ENCODE data around the gene SLC1A1. TPM values are rescaled to one million over a fixed set of nuclear protein-coding genes. Genes with fewer than 3 reads are reported as not detected.

Gene SLC1A1
- total RNA-seq, 2 donors from 2014 or later = 1.9 to 3.4 TPM

Other genes with a start within 250 kb of the SLC1A1 start
- gene GLIS3, start 190.4 kb upstream of the SLC1A1 start, total RNA-seq = 10 to 100 TPM in 1 of 2 donors, 1 to 10 TPM in 1; 7.6 to 12.8 TPM
- gene PLPP6, start 171.8 kb downstream of the SLC1A1 start, total RNA-seq = 1 to 10 TPM; 3.1 to 3.4 TPM
- 1 to 10 TPM in 1 of 2 donors, under 1 TPM in 1; 0.56 to 1.3 TPM for gene SPATA6L, start 176.0 kb downstream of the SLC1A1 start, total RNA-seq
- gene CDC37L1, start 189.1 kb downstream of the SLC1A1 start, total RNA-seq = 10 to 100 TPM; 32.5 to 41.6 TPM